GM21723 (cell line): ENCODE measurements around the gene TTBK2.

Experiments used
- ATAC-seq: cut with Tn5 transposase; IDR thresholded peaks from one replicate; pipeline ENCODE4 v1.9.1; 2021; ENCODE audit warnings: mild to moderate bottlenecking, moderate library complexity; ENCODE audit not compliant: unreplicated experiment

Gene TTBK2

DNA sequence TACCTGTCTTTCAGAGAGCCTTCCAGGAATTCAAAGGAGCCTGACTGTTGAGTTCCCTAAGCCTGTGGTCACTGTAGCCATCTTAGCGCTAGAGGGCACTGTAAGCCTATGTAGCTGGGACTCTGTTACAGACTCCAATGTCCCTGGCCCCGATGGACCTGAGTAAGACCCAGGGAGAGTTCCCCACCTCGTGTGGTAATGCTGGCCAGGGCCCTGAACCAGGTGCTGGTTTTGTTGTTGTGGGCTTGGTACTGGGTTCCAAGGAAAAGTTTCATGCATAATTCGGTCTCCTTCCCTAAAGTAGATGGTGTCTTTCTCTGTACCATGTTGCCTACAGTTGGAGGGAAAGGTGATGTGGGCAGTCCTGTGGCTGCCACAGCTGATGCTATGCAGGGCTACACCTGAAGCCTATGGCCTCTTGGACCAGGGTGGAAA, 216.1 kb downstream of the TTBK2 start:
- peak; percentile 51 for ATAC-seq

DNA sequence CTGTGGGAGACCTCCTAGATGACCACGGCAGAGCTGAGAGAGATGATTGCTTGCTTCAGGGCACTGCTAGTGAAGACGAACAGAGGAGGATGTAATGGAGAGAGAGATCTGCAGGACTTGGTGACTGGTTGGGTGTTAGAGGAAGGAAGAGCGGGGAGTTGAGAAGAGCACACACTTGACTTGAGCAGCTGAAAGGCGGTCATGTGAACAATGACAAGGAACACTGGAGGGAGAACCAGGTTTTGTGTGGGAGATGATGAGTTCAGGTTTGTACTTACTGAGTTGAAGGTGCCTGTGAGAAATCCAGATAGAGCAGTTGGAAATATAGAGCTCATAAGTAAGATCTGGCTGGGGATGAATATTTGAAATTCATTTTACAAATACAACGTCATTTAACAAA, 224.0 kb downstream of the TTBK2 start:
- ATAC-seq, result no peak

DNA sequence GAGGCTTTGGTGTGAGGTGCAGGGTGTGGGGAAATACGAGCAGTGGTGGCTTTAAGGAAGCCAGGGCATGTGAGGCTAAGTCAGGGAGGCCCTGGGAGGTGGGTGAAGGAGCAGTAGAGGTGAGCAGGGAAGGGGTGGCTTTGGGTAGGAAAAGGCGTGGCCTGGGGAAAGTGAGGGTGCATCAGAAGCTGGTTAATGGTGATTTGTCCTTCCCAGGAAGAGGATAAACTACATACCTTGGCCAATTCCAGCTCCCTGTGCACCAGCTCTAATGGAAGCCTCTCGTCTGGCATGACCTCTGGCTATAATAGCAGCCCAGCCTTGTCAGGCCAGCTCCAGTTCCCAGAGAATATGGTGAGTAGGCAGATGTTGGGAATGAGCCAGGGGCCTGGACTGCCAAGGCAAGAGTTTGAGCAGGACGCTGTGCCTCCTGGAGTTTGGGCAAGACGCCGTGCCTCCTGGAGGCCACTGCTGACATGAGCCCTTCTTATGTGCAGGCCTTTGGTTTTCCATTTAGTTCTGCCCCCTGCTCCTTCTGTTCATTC, 225.0 kb downstream of the TTBK2 start:
- ATAC-seq, result no peak

DNA sequence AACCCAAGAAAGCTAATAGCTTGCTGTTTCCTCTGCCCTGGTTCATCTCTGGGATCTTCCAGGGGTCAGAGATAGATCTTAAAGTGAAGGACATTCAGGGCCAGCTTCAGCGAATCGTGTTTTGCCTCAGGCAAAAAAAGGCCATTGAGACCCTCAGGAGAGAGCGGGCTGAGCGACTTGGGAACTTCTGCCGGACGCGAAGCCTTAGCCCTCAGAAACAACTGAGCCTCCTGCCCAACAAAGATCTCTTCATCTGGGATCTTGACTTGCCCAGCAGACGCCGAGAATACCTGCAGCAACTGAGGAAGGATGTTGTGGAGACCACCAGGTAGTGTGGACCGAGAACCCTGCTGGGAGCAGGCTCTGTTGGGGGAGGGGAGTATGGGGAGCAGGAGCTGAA, 226.2 kb downstream of the TTBK2 start:
- no peak for ATAC-seq

DNA sequence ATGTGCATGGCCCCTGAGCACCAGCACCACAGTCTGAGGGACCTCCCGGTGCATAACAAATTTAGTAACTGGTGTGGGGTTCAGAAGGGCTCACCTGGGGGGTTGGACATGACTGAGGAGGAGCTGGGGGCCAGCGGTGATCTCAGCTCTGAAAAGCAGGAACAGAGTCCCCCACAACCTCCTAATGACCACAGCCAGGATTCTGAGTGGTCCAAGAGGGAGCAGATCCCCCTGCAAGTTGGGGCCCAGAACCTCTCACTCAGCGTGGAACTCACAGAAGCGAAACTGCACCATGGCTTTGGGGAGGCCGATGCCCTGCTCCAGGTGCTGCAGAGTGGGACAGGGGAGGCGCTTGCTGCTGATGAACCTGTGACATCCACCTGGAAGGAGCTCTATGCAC, 226.6 kb downstream of the TTBK2 start:
- ATAC-seq, result no peak

DNA sequence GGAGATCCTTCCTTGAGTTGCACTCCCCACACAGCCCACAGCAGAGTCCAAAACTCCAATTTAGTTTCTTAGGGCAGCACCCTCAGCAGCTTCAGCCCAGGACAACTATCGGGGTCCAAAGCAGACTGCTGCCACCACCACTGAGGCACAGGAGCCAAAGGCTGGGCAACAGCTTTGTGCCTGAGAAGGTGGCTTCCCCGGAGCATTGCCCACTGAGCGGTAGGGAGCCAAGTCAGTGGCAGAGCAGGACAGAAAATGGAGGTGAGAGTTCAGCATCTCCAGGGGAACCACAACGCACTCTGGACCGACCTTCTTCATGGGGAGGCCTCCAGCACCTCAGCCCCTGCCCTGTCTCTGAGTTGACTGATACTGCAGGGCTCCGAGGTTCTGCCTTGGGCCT, 227.1 kb downstream of the TTBK2 start:
- no peak for ATAC-seq

DNA sequence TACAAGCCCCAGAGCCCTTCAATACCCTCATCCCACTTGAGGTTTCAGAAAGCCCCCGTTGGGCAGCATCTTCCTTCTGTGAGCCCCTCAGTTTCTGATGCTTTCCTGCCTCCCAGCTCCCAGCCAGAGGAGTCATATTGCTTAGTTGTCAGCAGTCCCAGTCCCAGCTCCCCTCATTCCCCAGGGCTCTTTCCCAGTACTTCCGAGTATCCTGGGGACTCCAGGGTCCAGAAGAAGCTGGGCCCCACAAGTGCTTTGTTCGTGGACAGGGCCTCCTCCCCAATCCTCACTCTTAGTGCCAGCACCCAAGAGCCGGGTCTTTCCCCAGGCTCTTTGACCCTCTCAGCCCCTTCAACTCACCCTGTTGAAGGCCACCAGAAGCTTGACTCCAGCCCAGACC, 227.6 kb downstream of the TTBK2 start:
- ATAC-seq, result no peak

DNA sequence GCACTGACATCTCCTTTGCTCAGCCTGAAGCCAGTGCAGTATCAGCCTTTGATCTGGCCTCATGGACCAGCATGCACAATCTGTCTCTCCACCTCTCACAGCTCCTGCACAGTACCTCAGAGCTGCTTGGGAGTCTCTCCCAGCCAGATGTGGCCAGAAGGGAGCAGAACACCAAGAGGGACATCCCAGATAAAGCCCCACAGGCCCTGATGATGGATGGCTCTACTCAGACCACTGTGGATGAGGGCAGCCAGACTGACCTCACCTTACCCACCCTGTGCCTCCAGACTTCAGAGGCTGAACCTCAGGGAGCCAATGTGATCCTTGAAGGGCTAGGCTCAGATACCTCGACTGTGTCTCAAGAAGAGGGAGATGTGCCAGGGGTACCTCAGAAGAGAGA, 228.0 kb downstream of the TTBK2 start:
- ATAC-seq, result no peak

DNA sequence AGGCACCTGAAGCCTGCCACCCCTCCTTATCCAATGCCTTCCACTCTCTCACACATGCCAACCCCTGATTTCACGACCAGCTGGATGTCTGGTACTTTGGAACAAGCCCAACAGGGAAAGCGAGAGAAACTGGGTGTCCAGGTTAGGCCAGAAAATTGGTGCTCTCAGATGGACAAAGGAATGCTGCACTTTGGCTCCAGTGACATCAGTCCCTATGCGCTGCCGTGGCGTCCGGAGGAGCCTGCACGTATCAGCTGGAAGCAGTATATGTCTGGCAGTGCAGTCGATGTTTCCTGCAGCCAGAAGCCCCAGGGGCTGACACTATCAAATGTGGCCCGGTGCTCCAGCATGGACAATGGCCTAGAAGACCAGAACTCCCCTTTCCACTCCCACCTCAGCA, 228.8 kb downstream of the TTBK2 start:
- ATAC-seq, result no peak

DNA sequence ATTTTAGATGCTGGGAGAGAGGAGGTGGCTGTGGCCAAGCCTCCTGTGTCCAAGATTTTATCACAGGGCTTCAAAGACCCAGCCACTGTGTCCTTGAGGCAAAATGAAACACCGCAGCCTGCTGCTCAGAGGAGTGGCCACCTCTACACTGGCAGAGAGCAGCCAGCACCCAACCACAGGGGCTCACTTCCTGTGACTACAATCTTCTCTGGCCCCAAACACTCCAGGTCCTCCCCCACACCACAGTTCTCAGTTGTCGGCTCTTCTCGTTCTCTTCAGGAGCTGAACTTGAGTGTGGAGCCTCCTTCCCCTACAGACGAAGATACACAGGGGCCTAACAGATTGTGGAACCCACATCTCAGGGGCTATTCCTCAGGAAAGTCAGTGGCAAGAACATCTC, 229.3 kb downstream of the TTBK2 start:
- ATAC-seq, result no peak
